Measurements from ENCODE around the gene MYO5C. TPM values are rescaled to one million over a fixed set of nuclear protein-coding genes. Genes with fewer than 3 reads are reported as not detected.

Gene MYO5C
- total RNA-seq, 1 donor from 2014 or later, result 24.1 TPM

DNA sequence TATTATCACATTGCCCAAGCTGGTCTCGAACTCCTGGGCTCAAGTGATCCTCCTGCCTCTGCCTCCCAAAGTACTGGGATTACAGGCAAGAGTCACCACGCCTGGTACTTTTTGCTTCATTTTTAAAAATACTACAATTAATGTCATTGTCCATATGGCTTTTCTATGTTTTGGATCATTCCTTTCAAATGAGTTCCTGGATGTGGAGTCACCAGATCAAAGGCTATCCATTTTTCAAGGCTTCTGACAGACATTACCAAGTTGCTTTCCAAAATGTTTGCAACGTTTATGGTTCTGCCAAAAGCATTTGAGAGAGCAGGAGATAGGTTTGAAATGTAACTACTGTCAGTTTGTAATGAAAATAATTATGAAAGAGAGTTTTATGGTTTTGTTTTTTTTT lies 148.8 kb downstream of the MYO5C start:
- no peaks in the 10 kb centered on the region for H4K20me1 ChIP-seq (ENCODE audit: low read depth)
- H3K4me1 ChIP-seq, result no peaks in the 10 kb centered on the region
- TF ChIP-seq EZH2 (IDR thresholded peaks at IDR 0.05), result no peak
- no peak overlapping the region for H3K4me2 ChIP-seq
- no peak overlapping the region for H2AFZ ChIP-seq (replicated peaks)
- H3K4me3 Mint-ChIP-seq, result no peak overlapping the region
- no peaks in the 10 kb centered on the region for H3K9me3 Mint-ChIP-seq
- H3K9ac ChIP-seq, result no peak overlapping the region
- H3K27ac Mint-ChIP-seq, result no peak overlapping the region
- no peaks in the 10 kb centered on the region for H3K36me3 ChIP-seq
- H3K4me3 ChIP-seq, result no peak overlapping the region
- H3K4me1 Mint-ChIP-seq, result no peaks in the 10 kb centered on the region
- no peak overlapping the region for H3K27ac ChIP-seq
- H3K9me3 ChIP-seq (ENCODE audit: low read depth), result no peaks in the 10 kb centered on the region
- no peaks in the 10 kb centered on the region for H3F3A ChIP-seq (ENCODE audit: low read depth)
- H3K36me3 Mint-ChIP-seq, result peaks cover 14% of the 10 kb centered on the region
- peaks cover 4% of the 10 kb centered on the region for H3K27me3 Mint-ChIP-seq (ENCODE audit: insufficient read depth, low read depth)
- no peaks in the 10 kb centered on the region for H3K27me3 ChIP-seq
- no peak for DNase-seq (ENCODE audit: low spot score)
- no peaks in the 10 kb centered on the region for H3K79me2 ChIP-seq (ENCODE audit: low read depth)

DNA sequence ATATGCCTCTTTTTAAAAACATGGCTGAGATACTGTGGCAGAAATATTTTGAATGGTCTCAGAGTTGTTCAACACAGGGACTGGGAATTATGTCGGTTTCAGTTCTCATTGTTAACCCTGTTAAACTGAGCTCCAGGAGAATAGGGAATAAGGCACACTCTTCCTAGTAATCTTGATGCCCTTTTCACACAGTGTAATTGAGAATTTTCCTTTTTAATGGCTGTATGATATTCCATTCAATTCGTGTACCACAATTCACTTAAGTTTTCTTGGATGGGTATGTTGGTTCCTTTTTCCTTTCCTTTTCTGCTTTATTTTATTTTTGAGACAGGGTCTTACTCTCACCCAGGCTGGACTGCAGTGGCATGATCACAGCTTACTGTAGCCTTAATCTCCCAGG lies 149.3 kb downstream of the MYO5C start:
- Histone ChIP-seq H3K79me2 (ENCODE audit: low read depth) (no peaks in the 10 kb centered on the region), H3K4me3 (no peak overlapping the region), H3K9me3 (ENCODE audit: low read depth) (no peaks in the 10 kb centered on the region), H2AFZ (replicated peaks) (no peak overlapping the region), H3F3A (ENCODE audit: low read depth) (no peaks in the 10 kb centered on the region), H3K36me3 (no peaks in the 10 kb centered on the region), H3K4me2 (no peak overlapping the region), H3K9ac (no peak overlapping the region), H4K20me1 (ENCODE audit: low read depth) (no peaks in the 10 kb centered on the region), H3K4me1 (no peaks in the 10 kb centered on the region), H3K27me3 (no peaks in the 10 kb centered on the region), H3K27ac (no peak overlapping the region)
- Mint-ChIP-seq H3K27me3 (ENCODE audit: insufficient read depth, low read depth) (peaks cover 4% of the 10 kb centered on the region), H3K4me1 (peaks cover 3% of the 10 kb centered on the region), H3K27ac (no peak overlapping the region), H3K36me3 (peaks cover 14% of the 10 kb centered on the region), H3K9me3 (no peaks in the 10 kb centered on the region), H3K4me3 (no peak overlapping the region)
- TF ChIP-seq, protein P1, sequence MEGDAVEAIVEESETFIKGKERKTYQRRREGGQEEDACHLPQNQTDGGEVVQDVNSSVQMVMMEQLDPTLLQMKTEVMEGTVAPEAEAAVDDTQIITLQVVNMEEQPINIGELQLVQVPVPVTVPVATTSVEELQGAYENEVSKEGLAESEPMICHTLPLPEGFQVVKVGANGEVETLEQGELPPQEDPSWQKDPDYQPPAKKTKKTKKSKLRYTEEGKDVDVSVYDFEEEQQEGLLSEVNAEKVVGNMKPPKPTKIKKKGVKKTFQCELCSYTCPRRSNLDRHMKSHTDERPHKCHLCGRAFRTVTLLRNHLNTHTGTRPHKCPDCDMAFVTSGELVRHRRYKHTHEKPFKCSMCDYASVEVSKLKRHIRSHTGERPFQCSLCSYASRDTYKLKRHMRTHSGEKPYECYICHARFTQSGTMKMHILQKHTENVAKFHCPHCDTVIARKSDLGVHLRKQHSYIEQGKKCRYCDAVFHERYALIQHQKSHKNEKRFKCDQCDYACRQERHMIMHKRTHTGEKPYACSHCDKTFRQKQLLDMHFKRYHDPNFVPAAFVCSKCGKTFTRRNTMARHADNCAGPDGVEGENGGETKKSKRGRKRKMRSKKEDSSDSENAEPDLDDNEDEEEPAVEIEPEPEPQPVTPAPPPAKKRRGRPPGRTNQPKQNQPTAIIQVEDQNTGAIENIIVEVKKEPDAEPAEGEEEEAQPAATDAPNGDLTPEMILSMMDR (IDR thresholded peaks at IDR 0.05), result no peak
- no peak for TF ChIP-seq EZH2phosphoT487 (IDR thresholded peaks at IDR 0.05)
- TF ChIP-seq EZH2 (IDR thresholded peaks at IDR 0.05), result no peak
- no peak for DNase-seq (ENCODE audit: low spot score)

DNA sequence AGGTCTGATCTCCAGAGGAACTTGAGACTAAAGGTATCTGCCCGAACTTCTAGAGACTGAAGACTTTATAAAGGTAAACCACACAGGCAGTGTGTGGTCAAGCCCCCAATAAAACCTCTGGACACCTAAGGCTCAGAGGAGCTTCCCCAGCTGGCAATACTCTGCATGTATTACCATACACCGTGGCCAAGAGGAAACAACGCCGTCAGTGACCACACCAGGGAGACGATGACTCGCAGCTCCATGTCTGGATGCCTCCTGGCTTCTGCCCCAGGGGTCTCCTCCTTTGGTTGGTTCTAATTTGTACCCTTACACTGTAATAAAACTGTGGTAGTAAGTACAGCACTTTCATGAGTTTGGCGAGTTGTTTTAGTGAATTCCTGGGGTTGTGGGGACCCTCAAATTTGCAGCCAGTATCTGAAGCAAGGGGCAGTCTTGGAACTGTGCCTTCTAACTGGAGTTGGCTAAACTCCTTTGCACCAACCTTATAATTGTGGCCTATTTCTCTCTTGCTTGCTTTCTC lies 150.9 kb downstream of the MYO5C start:
- H3K27me3 ChIP-seq, result no peaks in the 10 kb centered on the region
- H3K4me1 ChIP-seq, result peaks cover under 1% of the 10 kb centered on the region
- H3K27ac ChIP-seq, result no peak overlapping the region
- H3F3A ChIP-seq (ENCODE audit: low read depth), result no peaks in the 10 kb centered on the region
- H3K79me2 ChIP-seq (ENCODE audit: low read depth), result no peaks in the 10 kb centered on the region
- H3K9me3 Mint-ChIP-seq, result no peaks in the 10 kb centered on the region
- H3K4me2 ChIP-seq, result no peak overlapping the region
- no peak overlapping the region for H3K27ac Mint-ChIP-seq
- H3K36me3 ChIP-seq, result no peaks in the 10 kb centered on the region
- H2AFZ ChIP-seq (replicated peaks), result no peak overlapping the region
- no peak overlapping the region for H3K4me3 ChIP-seq
- no peak overlapping the region for H3K9ac ChIP-seq
- no peak for DNase-seq (ENCODE audit: low spot score)
- H3K36me3 Mint-ChIP-seq, result peaks cover 10% of the 10 kb centered on the region
- no peaks in the 10 kb centered on the region for H4K20me1 ChIP-seq (ENCODE audit: low read depth)
- no peaks in the 10 kb centered on the region for H3K9me3 ChIP-seq (ENCODE audit: low read depth)
- peaks cover 2% of the 10 kb centered on the region for H3K27me3 Mint-ChIP-seq (ENCODE audit: insufficient read depth, low read depth)
- TF ChIP-seq, protein P1 (IDR thresholded peaks at IDR 0.05), result no peak
- TF ChIP-seq EZH2 (IDR thresholded peaks at IDR 0.05), result no peak
- TF ChIP-seq EZH2phosphoT487 (IDR thresholded peaks at IDR 0.05), result no peak
- H3K4me3 Mint-ChIP-seq, result no peak overlapping the region
- H3K4me1 Mint-ChIP-seq, result peaks cover 13% of the 10 kb centered on the region

DNA sequence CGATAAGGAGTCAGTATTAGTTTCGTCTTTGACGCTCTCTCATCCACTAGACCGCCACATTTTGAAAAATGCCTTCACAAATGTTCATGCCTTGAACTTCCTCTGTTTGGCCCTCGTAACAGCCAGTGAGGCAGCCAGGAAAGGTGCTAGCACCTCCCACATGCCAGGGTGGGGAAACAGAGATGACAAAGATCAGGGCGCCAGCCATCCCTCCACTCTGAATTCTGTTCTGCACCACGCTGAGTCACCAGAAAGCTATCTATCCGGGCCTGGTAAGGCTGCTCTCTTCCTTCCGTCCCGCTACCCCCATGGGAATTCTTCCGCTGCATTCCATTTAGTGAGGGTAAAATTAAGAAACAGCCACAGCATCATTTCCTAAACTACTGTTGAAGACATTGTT lies 151.7 kb downstream of the MYO5C start:
- Histone ChIP-seq H3F3A (ENCODE audit: low read depth) (no peaks in the 10 kb centered on the region), H4K20me1 (ENCODE audit: low read depth) (peaks cover 6% of the 10 kb centered on the region), H3K4me2 (no peak overlapping the region), H3K9me3 (ENCODE audit: low read depth) (no peaks in the 10 kb centered on the region), H3K4me1 (peaks cover 4% of the 10 kb centered on the region), H3K4me3 (no peak overlapping the region), H3K27ac (no peak overlapping the region), H2AFZ (replicated peaks) (no peak overlapping the region), H3K9ac (no peak overlapping the region), H3K36me3 (no peaks in the 10 kb centered on the region), H3K79me2 (ENCODE audit: low read depth) (no peaks in the 10 kb centered on the region), H3K27me3 (no peaks in the 10 kb centered on the region)
- TF ChIP-seq, protein P1 (IDR thresholded peaks at IDR 0.05), result no peak
- TF ChIP-seq EZH2phosphoT487 (IDR thresholded peaks at IDR 0.05), result no peak
- TF ChIP-seq EZH2 (IDR thresholded peaks at IDR 0.05), result no peak
- Mint-ChIP-seq H3K36me3 (peaks cover 10% of the 10 kb centered on the region), H3K27me3 (ENCODE audit: insufficient read depth, low read depth) (peaks cover 2% of the 10 kb centered on the region), H3K27ac (no peak overlapping the region), H3K9me3 (no peaks in the 10 kb centered on the region), H3K4me1 (peaks cover 18% of the 10 kb centered on the region), H3K4me3 (no peak overlapping the region)
- DNase-seq (ENCODE audit: low spot score), result no peak

MicroRNAs encoded within 50 kb of the gene (microRNA counts, 767-probe panel; counts per million panel counts)
- 460 counts per million, percentile 90 among the panel's probes with 10 or more counts for microRNA hsa-miR-1266

Small RNA genes within 50 kb of the gene (microRNA-seq; reads per million reads assigned to microRNA genes)
- 2.7 reads per million, percentile 12 among the genes with 10 or more reads in this experiment for gene MIR1266

Small RNA genes within 50 kb of the gene (small RNA-seq; reads per million reads assigned to genes)
- 0.39 reads per million, percentile 41 among the genes with 10 or more reads in this experiment for gene MIR1266
- gene RF00019, result not detected

Other genes starting within 250 kb of the MYO5C start
- 0.22 and 0.31 TPM in 2 replicates for gene BCL2L10, start 183.0 kb downstream of the MYO5C start, total RNA-seq (ENCODE audit: low replicate concordance)
- 36.0 and 37.8 TPM in 2 replicates for gene GNB5, start 104.4 kb downstream of the MYO5C start, total RNA-seq (ENCODE audit: low replicate concordance)
- 17.0 and 34.3 TPM in 2 replicates for gene MYO5A, start 233.1 kb upstream of the MYO5C start, total RNA-seq (ENCODE audit: low replicate concordance)

All from neural progenitor cell (in vitro differentiated cells).